Prostate gland (tissue), 2 donors: Measurements from ENCODE around the gene KLHL24.

ENCODE experiments used
- POLR2A ChIP-seq: fragments of 450-650 bp; IDR thresholded peaks from one replicate; pipeline ENCODE4 v1.6.1; 2016; ENCODE audit warnings: antibody characterized with exemption, mild to moderate bottlenecking
- POLR2AphosphoS5 ChIP-seq: sonication (generic); formaldehyde crosslinking; IDR thresholded peaks from one replicate; pipeline ENCODE4 v1.6.1; 2017; ENCODE audit warnings: antibody characterized with exemption
- TF ChIP-seq, protein P1 (sequence below), 4 experiments: fragments of 200-600 bp in 2 of 4; fragments of 450-650 bp in 2 of 4; sonication (generic) in 2 of 4; IDR thresholded peaks; 1 replicate in 3 of 4; 2 replicates in 1 of 4; pipeline ENCODE4 v1.5.1; 2016 to 2019; ENCODE audit warnings: antibody characterized with exemption in 4 of 4, mild to moderate bottlenecking in 2 of 4, moderate library complexity in 2 of 4

DNA sequence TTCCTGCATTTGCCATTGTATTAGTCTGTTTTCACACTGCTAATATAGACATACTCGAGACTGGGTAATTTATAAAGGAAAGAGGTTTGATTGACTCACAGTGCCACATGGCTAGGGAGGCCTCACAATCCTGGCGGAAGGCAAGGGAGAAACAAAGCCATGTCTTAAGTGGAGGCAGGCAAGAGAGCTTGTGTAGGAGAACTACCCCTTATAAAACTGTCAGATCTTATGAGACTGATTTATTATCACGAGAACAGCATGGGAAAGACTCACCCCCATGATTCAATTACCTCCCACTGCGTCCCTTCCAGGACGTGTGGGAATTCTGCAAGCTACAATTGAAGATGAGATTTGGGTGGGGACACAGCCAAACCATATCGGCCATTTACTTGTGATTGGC is 90.0 kb downstream of the KLHL24 start:
- TF ChIP-seq POLR2AphosphoS5 (no peak), POLR2A (no peak)
- TF ChIP-seq, protein P1, sequence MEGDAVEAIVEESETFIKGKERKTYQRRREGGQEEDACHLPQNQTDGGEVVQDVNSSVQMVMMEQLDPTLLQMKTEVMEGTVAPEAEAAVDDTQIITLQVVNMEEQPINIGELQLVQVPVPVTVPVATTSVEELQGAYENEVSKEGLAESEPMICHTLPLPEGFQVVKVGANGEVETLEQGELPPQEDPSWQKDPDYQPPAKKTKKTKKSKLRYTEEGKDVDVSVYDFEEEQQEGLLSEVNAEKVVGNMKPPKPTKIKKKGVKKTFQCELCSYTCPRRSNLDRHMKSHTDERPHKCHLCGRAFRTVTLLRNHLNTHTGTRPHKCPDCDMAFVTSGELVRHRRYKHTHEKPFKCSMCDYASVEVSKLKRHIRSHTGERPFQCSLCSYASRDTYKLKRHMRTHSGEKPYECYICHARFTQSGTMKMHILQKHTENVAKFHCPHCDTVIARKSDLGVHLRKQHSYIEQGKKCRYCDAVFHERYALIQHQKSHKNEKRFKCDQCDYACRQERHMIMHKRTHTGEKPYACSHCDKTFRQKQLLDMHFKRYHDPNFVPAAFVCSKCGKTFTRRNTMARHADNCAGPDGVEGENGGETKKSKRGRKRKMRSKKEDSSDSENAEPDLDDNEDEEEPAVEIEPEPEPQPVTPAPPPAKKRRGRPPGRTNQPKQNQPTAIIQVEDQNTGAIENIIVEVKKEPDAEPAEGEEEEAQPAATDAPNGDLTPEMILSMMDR (IDR thresholded peaks at IDR 0.05), result no peak
